ENCODE data around the gene VAV1.

Gene VAV1

DNA sequence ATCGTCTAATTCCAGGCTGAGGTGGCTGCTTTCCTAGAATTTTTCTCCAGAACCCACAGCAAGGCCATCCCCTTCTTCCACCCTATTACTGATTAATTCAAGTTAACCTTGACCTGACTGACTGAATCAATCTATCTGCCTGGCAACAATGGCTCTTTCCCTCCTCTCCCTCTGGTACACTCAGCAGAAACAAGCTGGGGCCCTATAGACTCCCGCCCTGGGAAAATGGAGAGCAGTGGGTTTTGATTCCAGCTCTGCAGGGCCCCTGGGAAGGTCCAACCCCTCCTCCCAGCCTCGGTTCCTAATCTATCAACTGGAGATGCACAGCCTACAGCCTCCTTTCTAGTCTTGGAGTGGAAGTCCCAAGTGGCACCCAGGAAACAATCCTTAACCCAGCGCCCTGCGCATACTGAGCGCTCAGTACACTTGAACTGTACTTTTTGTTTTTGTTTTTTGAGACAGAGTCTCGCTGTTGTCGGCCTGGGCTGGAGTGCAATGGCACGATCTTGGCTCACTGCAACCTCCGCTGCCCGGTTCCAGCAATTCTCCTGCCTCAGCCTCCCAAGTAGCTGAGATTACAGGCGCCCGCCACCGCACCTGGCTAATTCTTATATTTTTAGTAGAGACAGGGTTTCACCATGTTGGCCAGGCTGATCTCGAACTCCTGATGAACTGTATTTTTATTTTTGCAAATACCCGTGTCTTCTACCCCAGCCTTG, 46.8 kb upstream of the VAV1 start:
- TF ChIP-seq, protein P1, sequence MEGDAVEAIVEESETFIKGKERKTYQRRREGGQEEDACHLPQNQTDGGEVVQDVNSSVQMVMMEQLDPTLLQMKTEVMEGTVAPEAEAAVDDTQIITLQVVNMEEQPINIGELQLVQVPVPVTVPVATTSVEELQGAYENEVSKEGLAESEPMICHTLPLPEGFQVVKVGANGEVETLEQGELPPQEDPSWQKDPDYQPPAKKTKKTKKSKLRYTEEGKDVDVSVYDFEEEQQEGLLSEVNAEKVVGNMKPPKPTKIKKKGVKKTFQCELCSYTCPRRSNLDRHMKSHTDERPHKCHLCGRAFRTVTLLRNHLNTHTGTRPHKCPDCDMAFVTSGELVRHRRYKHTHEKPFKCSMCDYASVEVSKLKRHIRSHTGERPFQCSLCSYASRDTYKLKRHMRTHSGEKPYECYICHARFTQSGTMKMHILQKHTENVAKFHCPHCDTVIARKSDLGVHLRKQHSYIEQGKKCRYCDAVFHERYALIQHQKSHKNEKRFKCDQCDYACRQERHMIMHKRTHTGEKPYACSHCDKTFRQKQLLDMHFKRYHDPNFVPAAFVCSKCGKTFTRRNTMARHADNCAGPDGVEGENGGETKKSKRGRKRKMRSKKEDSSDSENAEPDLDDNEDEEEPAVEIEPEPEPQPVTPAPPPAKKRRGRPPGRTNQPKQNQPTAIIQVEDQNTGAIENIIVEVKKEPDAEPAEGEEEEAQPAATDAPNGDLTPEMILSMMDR (IDR thresholded peaks at IDR 0.05; ENCODE audit: low read depth, low read length) = no peak
- no peak overlapping the region for H3K4me3 ChIP-seq (ENCODE audit: low read depth, low read length)
- no peaks in the 10 kb centered on the region for H3K27me3 ChIP-seq (ENCODE audit: insufficient read depth, low read depth, severe bottlenecking)
- H3K36me3 ChIP-seq = no peaks in the 10 kb centered on the region
- no peaks in the 10 kb centered on the region for H3K9me3 ChIP-seq (ENCODE audit: severe bottlenecking)
- no peak for DNase-seq
- H3K27ac ChIP-seq = no peak overlapping the region

DNA sequence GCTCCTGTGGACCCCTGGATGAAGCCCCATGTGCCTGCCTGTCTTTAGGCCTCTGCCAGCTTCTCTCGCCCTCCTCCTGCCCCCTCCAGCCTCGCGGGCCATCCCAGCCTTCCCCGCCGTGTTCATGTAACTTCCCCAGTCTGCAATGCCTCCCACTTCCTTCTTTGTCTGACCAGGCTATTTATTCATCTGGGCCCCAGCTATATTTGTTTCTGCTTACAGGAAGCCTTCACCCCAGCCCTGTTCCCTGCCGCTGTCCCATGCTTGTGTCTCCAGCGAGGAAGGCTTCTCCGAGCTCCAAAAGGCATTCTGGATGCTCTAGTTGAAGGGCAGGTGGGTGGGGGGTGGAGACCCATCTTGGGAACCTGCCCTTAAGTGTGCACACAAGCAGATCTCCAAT, 44.2 kb upstream of the VAV1 start:
- Histone ChIP-seq H3K9me3 (ENCODE audit: severe bottlenecking) (no peaks in the 10 kb centered on the region), H3K27ac (no peak overlapping the region), H3K36me3 (no peaks in the 10 kb centered on the region), H3K27me3 (ENCODE audit: insufficient read depth, low read depth, severe bottlenecking) (no peaks in the 10 kb centered on the region), H3K4me3 (ENCODE audit: low read depth, low read length) (no peak overlapping the region)
- TF ChIP-seq, protein P1 (IDR thresholded peaks at IDR 0.05; ENCODE audit: low read depth, low read length) = no peak
- DNase-seq = no peak

DNA sequence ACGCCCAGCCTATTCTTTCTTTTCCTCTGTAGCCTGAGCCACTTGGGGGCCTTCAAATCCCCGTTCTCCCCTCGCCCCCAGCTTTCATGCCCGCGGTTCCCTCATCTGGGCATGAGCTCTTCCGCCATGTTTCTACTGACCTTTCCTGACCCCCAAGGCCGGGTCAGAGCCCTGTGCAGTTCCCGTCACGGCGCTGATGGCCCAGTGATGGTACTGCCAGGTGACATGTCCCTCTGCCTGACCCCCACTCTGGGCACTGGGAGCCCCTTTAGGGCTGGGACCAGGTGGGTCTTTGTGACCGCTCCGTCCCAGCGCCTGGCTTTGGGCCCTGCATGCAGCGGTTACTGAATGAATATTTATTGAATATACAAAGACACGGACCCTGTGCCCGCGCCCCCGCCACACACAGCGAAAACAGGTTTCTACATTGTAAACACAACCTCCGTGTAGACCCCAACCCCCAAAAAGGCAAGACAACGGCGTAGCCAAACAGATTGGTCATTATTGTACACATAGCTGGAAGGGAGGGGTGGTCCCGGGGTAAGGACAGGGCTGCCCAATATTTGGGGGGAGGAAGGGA, 42.8 kb upstream of the VAV1 start:
- TF ChIP-seq, protein P1 (IDR thresholded peaks at IDR 0.05; ENCODE audit: low read depth, low read length) = no peak
- Histone ChIP-seq H3K4me3 (ENCODE audit: low read depth, low read length) (no peak overlapping the region), H3K36me3 (no peaks in the 10 kb centered on the region), H3K27ac (no peak overlapping the region), H3K27me3 (ENCODE audit: insufficient read depth, low read depth, severe bottlenecking) (no peaks in the 10 kb centered on the region), H3K9me3 (ENCODE audit: severe bottlenecking) (no peaks in the 10 kb centered on the region)
- DNase-seq = no peak

DNA sequence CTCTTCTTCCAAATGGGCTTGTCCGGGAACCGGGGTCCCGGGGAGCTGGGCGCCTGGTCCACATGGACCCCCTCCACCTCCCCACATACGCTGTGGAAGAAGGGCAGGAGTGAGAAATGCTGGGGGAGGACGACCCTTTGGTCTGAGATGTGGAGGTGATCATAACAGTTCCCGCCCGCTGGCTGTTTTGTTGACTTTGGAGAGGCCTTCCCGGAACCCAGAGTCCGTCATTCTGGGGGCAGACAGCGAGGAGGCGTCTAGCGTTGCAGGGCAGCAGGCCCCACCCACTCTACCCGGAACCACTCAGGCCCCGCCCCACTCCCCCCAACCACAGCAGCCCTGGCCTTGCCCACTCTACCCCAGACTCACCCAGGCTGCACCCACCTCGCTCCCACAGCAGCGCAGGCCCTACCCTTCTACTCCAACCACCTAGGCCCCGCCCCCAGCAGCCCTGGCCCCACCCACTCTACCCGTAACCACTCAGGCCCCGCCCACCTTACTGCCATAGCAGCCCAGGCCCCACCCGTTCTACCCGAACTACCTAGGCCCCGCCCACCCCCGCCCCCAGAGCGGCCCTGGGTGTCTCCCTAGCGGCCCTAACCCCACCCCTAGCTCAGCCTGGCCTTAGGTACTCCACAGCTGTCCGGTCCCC, 42.2 kb upstream of the VAV1 start:
- peak; percentile 47 for DNase-seq
- Histone ChIP-seq H3K27me3 (ENCODE audit: insufficient read depth, low read depth, severe bottlenecking) (no peaks in the 10 kb centered on the region), H3K9me3 (ENCODE audit: severe bottlenecking) (no peaks in the 10 kb centered on the region), H3K36me3 (no peaks in the 10 kb centered on the region), H3K4me3 (ENCODE audit: low read depth, low read length) (no peak overlapping the region), H3K27ac (no peak overlapping the region)
- TF ChIP-seq, protein P1 (IDR thresholded peaks at IDR 0.05; ENCODE audit: low read depth, low read length) = no peak

DNA sequence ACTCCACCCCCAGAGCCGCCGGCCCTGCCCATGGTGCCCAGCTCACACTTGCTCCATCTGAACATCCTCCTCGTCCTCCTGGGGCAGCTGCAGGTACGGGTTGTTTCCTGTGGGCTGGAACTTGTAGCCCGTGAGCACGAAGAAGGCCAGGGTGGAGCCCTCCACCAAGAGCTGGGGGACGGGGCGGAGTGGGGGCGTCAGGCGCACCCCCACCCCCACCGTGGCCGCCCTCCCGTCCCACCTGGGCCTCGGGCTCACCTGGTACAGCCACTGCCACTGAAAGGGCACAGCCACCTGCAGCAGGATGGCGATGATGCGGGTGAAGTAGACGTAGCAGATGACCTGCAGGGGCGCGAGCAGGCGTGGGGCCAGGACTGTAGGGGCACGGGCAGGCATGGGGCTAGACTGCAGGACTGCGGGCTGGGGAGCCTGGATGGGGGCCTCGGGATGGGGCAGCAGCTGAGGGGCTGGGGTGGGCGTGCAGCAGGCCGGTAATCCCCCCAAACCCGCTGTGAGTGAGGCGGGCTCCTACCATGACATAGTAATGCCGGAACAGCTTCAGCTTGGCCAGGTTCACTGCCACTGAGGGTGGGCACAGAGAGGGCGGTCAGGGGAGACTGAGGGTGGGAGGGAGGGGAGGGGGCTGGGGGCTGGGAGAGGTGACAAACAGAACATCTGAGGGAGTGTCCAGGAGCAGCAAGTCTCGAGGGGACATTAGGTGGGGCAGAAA, 41.4 kb upstream of the VAV1 start:
- no peak for DNase-seq
- no peak overlapping the region for H3K27ac ChIP-seq

More for the DNA sequence above, 41.4 kb upstream of the VAV1 start:
- Histone ChIP-seq H3K36me3 (no peaks in the 10 kb centered on the region), H3K4me3 (ENCODE audit: low read depth, low read length) (no peak overlapping the region), H3K9me3 (ENCODE audit: severe bottlenecking) (no peaks in the 10 kb centered on the region), H3K27me3 (ENCODE audit: insufficient read depth, low read depth, severe bottlenecking) (no peaks in the 10 kb centered on the region)
- TF ChIP-seq, protein P1 (IDR thresholded peaks at IDR 0.05; ENCODE audit: low read depth, low read length) = no peak
